OCI-LY7 (cell line): ENCODE data around the gene GGTLC2.

Experiments used
- EZH2phosphoT487 ChIP-seq: fragments of 200-600 bp; sonication (generic); IDR thresholded peaks from 2 replicates; pipeline ENCODE4 v1.6.1; 2018; ENCODE audit warnings: low read depth, borderline replicate concordance, mild to moderate bottlenecking, mixed run types, antibody characterized with exemption, low read length, moderate library complexity, mixed read lengths
- TF ChIP-seq, protein P1 (sequence below): fragments of 200-600 bp; sonication (generic); conservative IDR thresholded peaks from 2 replicates; pipeline ENCODE4 v1.5.1; 2014; ENCODE audit warnings: mild to moderate bottlenecking, antibody characterized with exemption, low read length, moderate library complexity, mixed read lengths

GRCh38 chr22:22670076-22670795, 25.8 kb downstream of the GGTLC2 start:
- TF ChIP-seq, protein P1, sequence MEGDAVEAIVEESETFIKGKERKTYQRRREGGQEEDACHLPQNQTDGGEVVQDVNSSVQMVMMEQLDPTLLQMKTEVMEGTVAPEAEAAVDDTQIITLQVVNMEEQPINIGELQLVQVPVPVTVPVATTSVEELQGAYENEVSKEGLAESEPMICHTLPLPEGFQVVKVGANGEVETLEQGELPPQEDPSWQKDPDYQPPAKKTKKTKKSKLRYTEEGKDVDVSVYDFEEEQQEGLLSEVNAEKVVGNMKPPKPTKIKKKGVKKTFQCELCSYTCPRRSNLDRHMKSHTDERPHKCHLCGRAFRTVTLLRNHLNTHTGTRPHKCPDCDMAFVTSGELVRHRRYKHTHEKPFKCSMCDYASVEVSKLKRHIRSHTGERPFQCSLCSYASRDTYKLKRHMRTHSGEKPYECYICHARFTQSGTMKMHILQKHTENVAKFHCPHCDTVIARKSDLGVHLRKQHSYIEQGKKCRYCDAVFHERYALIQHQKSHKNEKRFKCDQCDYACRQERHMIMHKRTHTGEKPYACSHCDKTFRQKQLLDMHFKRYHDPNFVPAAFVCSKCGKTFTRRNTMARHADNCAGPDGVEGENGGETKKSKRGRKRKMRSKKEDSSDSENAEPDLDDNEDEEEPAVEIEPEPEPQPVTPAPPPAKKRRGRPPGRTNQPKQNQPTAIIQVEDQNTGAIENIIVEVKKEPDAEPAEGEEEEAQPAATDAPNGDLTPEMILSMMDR, result no peak
- no peak for TF ChIP-seq EZH2phosphoT487
